Activated gamma-delta T cell (primary cell): ENCODE measurements around the gene GPR162.
A peak's percentile ranks its signal among the peaks of the same experiment; 100 is the strongest.

Experiments used
- DNase-seq: peaks from one replicate; lab custom pipeline; 2025; lab: John Stamatoyannopoulos, UW
- total RNA-seq, 2 donors: gene quantifications; one replicate each; lab custom pipeline; 2026; lab: John Stamatoyannopoulos, UW

GPR162 gene, protein sequence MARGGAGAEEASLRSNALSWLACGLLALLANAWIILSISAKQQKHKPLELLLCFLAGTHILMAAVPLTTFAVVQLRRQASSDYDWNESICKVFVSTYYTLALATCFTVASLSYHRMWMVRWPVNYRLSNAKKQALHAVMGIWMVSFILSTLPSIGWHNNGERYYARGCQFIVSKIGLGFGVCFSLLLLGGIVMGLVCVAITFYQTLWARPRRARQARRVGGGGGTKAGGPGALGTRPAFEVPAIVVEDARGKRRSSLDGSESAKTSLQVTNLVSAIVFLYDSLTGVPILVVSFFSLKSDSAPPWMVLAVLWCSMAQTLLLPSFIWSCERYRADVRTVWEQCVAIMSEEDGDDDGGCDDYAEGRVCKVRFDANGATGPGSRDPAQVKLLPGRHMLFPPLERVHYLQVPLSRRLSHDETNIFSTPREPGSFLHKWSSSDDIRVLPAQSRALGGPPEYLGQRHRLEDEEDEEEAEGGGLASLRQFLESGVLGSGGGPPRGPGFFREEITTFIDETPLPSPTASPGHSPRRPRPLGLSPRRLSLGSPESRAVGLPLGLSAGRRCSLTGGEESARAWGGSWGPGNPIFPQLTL
- total RNA-seq: 0.10 to 0.35 reads per million in 2 donors

DNA sequence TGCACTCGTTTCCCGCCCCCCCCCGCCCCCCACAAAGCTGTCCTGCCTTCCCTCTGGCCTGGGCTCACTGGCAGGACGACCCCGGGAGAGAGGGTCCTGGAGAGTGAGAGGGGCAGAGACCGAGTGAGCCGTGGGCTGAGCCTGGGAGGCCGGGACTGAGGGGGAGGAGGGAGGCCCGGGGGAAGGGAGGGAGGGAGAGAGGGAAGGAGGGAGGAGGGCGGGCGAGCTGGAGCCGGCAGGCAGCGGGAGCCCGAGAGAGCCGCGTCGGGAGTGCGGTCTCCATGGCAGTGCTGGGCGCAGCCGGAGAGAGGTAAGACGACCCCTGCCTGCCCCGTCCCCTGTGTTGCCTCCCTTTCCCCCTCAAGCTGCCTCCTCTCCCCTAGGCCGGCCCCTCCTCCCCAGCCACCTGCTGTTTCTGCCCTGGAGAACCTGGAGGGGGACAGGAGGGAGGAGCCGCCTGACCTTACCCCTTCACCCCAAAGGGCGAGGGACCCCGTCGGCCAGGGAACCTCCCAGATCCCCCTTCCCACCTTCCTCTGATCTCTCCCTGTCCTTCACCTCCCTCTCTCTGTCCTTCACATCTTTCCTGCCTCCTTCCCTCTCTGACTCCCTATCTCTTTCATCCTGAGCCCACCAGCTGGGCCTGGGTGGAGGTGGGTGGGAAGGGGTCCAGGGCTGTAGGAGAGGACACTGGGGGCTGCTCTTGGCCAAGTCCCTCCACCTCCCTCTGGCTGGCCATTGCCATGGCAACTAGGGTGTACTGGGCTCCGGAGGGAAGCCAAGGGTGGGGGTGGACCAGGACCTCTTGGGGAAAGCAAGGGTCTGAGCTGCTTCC lies at the start of gene GPR162:
TSS of gene GPR162 (plus strand) at position 231 of the 835 bp plus-strand sequence. CDS start 2,078 bp downstream, outside the sequence.
- DNase-seq: no peak

DNA sequence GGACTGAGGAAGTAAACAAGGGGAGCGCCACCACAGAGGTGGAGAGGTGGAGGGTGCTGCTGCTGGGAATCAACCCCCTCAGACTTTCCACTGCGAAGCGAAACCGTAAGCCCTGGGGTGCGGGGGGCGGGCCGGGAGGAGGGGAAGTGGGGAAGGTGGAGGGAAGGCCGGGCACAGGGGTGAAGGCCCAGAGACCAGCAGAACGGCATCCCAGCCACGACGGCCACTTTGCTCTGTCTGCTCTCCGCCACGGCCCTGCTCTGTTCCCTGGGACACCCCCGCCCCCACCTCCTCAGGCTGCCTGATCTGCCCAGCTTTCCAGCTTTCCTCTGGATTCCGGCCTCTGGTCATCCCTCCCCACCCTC lies 49.3 kb upstream of the GPR162 start, which contains the start of gene LAG3:
TSS of gene LAG3 (plus strand) at position 190 of the 365 bp plus-strand sequence. CDS start 333 bp downstream, outside the sequence.
- DNase-seq: peak; percentile 50

DNA sequence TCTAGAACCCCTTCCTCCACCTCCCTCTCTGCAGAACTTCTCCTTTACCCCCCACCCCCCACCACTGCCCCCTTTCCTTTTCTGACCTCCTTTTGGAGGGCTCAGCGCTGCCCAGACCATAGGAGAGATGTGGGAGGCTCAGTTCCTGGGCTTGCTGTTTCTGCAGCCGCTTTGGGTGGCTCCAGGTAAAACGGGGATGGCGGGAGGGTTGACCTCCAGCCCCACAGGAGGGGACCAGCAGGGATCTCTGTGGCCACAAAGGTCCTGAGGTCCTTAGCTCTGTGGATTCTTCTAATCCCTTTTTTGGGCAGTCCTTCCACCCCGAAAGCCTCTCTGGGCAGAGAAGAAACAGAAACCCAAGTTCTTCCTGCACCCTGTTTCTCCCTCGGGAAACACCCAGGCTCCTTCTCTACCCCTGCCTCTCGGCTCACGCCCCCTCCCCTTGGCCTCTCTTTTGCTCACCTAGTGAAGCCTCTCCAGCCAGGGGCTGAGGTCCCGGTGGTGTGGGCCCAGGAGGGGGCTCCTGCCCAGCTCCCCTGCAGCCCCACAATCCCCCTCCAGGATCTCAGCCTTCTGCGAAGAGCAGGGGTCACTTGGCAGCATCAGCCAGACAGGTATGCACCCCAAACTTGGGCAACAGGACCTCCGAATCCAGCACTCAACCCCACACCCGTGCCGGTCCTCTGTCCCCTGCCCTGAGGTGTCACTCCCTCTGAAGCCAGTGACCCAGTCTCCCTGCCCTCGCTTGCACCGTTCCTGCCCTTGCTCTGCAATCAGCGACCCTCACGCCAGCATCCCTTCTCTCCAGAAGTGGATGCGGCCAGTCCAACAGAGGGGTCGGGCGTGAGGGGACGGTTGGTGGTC lies 48.7 kb upstream of the GPR162 start:
- DNase-seq: no peak

- DNase-seq: peak; percentile 20
These were observed 47.9 kb upstream of the GPR162 start for GRCh38 chr12:6773590-6774351.

DNA sequence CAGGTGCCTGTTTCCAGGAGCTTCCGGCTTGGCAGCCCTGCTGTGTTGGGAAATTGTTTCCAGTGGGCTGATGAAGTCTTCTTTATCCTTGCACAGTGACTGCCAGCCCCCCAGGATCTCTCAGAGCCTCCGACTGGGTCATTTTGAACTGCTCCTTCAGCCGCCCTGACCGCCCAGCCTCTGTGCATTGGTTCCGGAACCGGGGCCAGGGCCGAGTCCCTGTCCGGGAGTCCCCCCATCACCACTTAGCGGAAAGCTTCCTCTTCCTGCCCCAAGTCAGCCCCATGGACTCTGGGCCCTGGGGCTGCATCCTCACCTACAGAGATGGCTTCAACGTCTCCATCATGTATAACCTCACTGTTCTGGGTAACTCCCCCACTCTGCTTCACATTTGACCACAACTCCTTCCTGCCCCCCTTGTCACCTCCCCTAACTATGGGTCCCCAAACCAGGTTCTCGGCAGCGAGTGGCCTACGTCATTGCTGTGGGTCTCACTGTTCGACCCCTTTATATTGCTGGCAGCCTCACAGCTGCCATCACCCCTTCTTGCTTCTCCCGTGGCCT lies 47.0 kb upstream of the GPR162 start:
- peak; percentile 24 for DNase-seq

- no peak for DNase-seq
These were observed 46.1 kb upstream of the GPR162 start for GRCh38 chr12:6775185-6776174.

GRCh38 chr12:6777386-6777785 lies 44.2 kb upstream of the GPR162 start:
- no peak for DNase-seq

GRCh38 chr12:6778217-6778573 lies 43.4 kb upstream of the GPR162 start:
- no peak for DNase-seq

DNA sequence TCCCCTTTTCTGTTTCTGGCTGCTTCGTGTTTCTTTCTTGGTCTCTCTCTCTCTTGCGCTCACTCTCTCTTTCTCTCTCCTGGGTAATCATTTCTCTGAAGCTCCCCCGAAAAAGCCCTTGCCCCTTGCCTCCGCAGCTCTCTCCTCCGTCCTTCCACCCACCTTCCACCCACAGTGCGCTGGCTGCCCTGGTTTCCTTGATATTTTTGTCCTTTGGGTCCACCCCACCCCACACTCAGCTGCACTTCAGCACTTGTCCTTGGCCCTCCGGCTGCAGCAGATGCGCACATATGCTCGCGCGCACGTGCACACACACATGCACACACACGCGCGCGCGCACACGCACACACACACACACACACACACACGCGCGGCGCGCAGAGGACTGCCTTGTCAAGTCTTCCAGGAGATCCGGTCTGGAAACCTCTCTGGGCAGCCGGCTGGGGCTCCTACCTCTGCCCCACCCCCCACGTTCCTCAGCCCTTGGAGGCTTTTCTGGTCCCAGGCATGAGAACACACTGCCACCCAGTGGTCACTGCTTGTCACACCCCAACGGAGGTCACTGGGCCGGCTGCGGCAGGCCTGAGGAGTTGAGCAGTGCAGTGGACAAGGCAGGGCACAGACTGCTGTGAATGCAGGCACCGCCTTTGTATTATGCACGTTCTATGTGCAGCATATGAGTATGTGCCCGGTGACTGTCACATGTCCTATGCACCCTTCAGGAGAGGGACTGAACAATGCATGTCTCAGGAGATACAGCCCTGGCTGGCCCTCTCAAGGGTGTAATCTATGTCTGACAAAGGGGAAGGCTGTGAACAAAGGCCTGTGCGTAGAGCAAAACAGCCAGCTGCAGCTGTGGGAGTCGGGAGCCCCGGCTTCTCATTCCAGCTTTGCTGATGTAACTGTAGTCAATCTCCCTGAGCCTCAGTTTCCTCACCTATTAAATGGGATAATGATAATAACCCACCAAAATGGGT lies 42.8 kb upstream of the GPR162 start:
- peak; percentile 42 for DNase-seq

DNA sequence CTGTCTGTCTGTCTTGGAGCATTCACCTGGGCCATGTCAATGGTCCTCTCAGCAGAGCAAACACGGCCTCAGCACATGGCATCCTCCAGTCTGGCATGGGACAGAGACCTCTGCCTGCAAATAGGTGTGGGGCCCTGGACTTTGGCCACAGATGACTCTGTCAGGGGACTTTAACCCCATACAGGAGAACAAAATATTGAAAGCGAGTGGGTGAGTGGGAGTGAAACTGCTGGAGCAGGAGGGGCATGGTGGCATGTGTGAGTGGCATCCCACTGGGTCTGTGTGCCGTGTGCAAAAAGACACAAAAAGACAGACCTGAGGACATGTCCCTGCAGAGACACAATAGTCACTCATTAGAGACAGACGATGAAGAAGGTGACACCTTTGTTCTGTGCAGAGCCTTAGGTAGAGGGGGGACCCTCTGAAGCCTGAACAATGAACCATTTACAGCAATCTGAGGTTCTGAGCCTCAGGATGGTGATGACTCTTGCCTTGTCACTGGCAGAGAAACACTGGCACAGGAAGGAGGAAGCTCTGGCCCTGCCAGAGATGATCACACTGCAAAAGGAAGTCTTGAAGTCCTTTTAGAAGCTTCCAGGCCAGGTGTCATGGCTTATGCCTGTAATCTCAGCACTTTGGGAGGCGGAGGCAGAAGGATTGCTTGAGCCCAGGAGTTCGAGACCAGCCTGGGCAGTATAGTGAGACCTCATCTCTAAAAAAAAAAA lies 41.8 kb upstream of the GPR162 start:
- DNase-seq: no peak

DNA sequence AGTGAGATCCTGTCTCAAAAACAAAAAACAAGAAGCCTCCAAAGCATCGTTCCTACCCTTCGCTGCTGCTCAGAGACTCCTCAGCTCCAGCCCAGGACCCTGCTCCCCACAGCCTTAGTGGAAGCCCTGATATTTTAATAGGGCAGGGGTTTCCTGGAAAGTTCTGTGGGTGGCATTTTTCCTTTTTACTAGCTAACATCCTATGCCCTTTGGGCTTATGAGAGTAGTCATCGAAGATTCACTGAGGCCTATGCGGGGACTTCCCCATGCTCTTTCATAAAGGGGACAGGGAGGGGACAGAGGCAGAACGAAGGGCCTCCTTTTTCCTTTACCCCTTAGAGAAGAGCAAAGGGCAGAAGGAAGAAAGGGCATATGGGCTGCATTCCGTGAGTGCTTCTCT lies 41.0 kb upstream of the GPR162 start:
- no peak for DNase-seq

DNA sequence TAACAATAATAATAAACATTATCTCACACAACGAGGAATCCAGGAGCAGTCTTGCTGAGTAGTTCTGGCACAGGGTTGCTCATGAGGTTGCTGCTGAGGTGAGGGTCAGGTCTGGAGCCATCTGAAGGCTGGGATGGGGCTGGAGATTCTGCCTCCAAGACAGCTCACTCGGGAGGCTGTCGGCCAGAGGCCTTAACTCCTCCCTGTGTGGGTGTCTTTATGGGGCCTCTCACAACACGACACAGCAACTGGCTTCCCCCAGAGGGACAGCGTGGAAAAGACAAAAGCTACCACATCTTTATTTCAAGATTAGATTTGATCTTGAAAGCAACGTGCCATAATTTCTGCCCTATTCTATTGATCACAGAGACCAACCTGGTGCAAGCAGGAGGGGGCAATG lies 39.5 kb upstream of the GPR162 start:
- no peak for DNase-seq

DNA sequence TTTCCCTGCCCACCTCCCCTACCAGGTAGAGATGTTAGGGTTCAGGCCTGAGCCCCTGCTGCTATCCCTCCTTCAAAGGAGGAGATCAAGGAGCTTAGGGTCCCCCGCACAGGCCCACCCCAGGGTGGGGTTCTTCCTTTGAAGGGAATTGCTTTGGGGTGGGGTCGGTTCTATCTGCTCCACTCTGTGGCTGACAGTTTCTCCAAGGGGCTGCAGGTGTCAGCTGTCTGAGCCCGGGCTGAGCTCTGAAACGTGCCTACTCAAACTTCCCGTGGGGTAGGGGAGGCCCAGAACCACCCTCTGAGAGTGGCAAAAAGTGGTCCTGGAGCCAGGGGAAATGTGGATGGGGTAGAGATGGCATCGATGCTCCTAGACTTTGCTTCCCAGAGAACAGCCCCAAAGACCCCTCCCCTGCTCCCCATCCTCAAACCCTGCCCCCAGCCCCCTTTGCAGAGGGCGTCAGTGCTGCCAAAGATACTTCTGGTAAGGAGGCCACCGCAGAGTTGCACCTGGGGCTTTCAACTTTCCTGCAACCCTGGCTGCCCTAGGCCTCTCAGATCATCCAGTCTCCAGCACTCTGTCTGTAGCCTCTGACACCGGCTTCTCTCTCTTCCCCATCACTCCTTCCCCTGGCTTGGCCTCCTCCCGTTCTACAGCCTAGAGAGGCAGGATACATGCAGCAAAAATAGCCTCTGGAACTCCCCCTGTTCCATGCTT lies 38.6 kb upstream of the GPR162 start:
- no peak for DNase-seq

- DNase-seq: no peak
These were observed 37.8 kb upstream of the GPR162 start for GRCh38 chr12:6783828-6784227.

- DNase-seq: no peak
These were observed 37.3 kb upstream of the GPR162 start for GRCh38 chr12:6784296-6784695.

DNA sequence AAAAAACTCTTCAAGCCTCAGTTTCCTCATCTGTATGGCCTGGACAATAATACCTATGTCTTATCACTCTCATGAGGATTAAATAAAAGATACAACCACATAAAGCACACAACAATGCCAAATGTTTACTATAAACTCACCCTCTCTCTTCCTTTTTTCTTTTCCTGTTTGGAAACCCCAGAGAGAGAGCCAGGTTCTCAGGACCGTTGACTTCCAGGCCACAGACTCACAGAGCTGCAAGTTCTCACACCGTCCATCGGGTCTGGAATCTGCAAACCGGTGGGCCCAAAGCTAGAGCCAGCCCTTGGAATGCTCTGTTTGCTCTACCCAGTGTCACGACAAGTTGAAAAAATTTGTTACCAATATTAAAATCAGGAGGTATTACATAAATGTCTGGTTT lies 36.9 kb upstream of the GPR162 start:
- no peak for DNase-seq
